Measurements from ENCODE around the gene ARHGEF28.

Gene ARHGEF28

DNA sequence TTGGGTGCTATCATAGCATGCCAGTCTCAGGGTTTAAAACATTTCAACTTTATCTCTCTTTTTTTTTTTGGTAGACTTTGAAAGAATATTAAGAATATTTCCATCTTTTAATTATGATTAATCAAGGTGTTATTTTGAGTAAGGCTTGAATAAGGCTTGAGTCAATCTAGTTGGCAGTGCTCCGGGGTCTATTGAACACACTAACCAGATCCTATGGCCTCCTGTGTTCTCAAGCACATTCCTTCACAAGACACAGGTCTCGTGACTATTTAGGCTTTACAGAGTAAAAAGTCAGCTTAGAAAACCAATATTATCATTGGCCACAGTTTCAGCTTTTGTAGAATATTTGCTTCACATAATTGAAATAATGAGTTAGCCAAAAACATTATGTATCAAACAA, 151.2 kb downstream of the ARHGEF28 start:
- TF ChIP-seq, protein P1, sequence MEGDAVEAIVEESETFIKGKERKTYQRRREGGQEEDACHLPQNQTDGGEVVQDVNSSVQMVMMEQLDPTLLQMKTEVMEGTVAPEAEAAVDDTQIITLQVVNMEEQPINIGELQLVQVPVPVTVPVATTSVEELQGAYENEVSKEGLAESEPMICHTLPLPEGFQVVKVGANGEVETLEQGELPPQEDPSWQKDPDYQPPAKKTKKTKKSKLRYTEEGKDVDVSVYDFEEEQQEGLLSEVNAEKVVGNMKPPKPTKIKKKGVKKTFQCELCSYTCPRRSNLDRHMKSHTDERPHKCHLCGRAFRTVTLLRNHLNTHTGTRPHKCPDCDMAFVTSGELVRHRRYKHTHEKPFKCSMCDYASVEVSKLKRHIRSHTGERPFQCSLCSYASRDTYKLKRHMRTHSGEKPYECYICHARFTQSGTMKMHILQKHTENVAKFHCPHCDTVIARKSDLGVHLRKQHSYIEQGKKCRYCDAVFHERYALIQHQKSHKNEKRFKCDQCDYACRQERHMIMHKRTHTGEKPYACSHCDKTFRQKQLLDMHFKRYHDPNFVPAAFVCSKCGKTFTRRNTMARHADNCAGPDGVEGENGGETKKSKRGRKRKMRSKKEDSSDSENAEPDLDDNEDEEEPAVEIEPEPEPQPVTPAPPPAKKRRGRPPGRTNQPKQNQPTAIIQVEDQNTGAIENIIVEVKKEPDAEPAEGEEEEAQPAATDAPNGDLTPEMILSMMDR (IDR thresholded peaks at IDR 0.05; ENCODE audit: low read depth, low read length): no peak
- H3K9me3 ChIP-seq (ENCODE audit: severe bottlenecking): no peaks in the 10 kb centered on the region
- no peak for DNase-seq
- H3K36me3 ChIP-seq: no peaks in the 10 kb centered on the region
- H3K4me3 ChIP-seq (ENCODE audit: low read depth, low read length): no peak overlapping the region
- no peak overlapping the region for H3K27ac ChIP-seq
- no peaks in the 10 kb centered on the region for H3K27me3 ChIP-seq (ENCODE audit: insufficient read depth, low read depth, severe bottlenecking)

DNA sequence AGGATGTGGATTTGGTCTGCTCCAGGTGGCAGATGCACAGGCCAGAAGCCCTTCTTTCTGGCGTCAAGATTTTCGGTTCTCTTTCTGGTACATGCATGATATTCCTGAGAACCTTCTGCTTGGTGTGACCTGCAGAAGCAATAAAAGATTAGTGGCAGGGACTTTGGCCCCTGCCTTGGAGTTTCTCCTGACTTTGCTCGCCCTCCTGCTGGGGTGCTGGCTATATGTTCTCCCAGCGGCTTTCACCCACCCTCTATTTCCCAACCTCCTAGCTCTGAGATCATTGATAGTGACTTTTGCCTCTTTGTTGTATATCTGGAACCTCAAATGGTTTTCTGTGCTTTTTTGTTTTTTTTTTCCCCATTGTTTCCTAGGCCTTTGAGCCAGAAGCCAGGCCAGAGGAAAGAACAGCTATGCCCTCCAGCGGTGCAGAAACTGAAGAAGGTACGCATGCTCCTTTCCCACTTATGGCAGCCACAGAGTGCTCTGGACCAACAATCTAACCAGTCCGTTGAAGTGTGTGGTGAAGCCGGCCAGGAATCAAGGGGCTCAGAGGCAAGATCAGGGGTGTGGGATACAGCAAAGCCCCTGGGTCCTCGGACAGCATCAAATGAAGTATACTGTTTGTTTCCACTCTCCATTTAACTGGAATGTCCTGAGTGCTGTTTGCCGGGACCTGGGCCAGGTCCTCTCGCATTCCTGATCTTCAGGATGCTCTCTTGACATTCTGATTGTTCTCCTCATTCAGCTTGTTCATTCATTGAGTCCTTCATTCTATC, 154.5 kb downstream of the ARHGEF28 start:
- H3K27ac ChIP-seq: no peak overlapping the region
- H3K27me3 ChIP-seq (ENCODE audit: insufficient read depth, low read depth, severe bottlenecking): no peaks in the 10 kb centered on the region
- H3K9me3 ChIP-seq (ENCODE audit: severe bottlenecking): no peaks in the 10 kb centered on the region
- TF ChIP-seq, protein P1 (IDR thresholded peaks at IDR 0.05; ENCODE audit: low read depth, low read length): no peak
- no peak for DNase-seq
- H3K36me3 ChIP-seq: no peaks in the 10 kb centered on the region
- no peak overlapping the region for H3K4me3 ChIP-seq (ENCODE audit: low read depth, low read length)

DNA sequence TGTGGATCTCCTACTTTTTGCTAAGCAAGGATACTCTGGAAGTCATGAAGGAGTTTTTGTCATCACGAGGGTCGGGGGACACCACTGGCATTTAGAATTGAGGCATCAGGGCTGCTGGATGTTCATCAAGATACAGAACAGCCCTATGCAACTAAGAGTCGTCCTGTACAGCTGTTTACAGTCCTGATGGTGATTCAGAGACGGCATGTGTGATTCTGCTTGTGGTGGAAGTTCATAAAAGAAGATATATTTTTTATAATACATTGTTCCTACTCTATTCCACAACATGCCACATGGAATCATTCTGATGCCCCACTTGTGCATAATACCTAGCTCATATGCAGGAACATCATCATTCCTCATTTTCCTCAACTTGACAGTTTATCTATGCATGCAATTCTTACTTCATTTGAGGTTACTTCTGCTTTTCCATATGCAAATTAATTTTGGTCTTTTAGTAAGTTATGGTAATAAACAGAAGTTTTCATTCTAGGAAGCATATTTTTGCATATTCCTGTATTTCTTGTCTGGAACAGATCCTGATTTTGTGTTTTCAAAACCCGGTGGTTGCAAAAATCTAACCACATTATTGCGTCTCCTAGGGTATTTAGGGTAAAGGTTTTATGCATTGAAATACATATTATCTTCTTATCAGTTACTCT, 155.2 kb downstream of the ARHGEF28 start:
- Histone ChIP-seq H3K27ac (no peak overlapping the region), H3K36me3 (no peaks in the 10 kb centered on the region), H3K4me3 (ENCODE audit: low read depth, low read length) (no peak overlapping the region), H3K9me3 (ENCODE audit: severe bottlenecking) (no peaks in the 10 kb centered on the region), H3K27me3 (ENCODE audit: insufficient read depth, low read depth, severe bottlenecking) (no peaks in the 10 kb centered on the region)
- no peak for DNase-seq
- TF ChIP-seq, protein P1 (IDR thresholded peaks at IDR 0.05; ENCODE audit: low read depth, low read length): no peak

DNA sequence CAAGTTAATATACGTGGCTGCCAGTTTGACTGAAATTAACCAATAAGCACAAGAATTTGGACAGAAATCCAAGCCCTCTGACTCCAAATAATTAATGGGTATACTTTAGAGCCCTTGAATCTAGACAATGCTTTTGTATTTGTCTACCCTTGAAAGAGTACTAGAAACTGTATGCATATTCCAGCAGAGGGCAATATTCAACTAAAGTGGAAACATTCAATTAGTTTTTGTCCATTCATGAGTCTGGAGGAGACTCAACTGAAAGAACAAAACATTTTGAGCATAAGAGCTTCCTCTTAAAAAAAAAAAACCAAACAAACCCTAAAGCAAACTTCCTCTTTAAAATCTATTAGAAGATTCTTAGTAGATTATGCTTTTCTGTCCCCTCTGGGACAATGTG, 157.8 kb downstream of the ARHGEF28 start:
- no peaks in the 10 kb centered on the region for H3K27me3 ChIP-seq (ENCODE audit: insufficient read depth, low read depth, severe bottlenecking)
- DNase-seq: no peak
- no peak overlapping the region for H3K4me3 ChIP-seq (ENCODE audit: low read depth, low read length)
- no peaks in the 10 kb centered on the region for H3K36me3 ChIP-seq
- TF ChIP-seq, protein P1 (IDR thresholded peaks at IDR 0.05; ENCODE audit: low read depth, low read length): no peak
- no peak overlapping the region for H3K27ac ChIP-seq
- H3K9me3 ChIP-seq (ENCODE audit: severe bottlenecking): no peaks in the 10 kb centered on the region

DNA sequence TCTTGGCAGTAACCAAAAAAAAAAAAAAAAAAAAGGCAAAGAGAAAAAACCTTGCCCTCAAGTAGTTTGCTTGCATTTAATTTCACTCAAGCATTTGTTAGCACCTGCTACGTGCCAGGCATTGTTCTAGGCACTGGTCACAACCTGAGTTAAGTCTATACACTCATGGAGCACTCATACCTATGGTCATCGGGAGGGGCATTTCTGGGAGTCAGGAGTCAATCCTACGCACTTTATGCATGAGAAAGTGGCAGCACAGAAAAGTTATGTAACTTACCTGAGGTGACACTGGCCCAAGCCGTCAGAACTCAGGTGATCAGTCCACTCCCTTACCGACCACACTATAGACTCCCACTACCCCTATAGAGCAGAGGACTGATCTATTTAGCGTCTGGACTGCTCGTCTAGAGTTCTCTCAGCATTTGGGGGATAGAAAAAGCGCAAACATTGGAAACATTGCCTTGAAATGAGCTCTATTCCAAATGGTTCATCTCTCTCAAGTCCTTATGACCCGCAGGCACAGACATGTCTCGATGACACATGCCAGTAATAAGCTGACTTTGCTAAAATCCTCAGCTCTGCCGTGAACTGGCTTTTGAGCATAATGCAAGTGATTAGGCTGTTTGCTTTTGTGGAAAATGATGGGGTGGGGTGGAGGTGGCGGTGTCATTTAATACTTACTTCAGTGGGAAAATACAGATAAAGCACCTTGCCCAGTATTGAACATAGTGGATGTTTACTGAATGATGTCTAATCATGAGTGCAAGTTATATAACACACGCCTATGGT, 160.2 kb downstream of the ARHGEF28 start:
- DNase-seq: peak; percentile 42
- Histone ChIP-seq H3K4me3 (ENCODE audit: low read depth, low read length) (no peak overlapping the region), H3K36me3 (no peaks in the 10 kb centered on the region), H3K9me3 (ENCODE audit: severe bottlenecking) (no peaks in the 10 kb centered on the region), H3K27me3 (ENCODE audit: insufficient read depth, low read depth, severe bottlenecking) (no peaks in the 10 kb centered on the region), H3K27ac (peak overlapping the region; percentile 50)
- TF ChIP-seq, protein P1 (IDR thresholded peaks at IDR 0.05; ENCODE audit: low read depth, low read length): no peak
